Posterior cingulate gyrus (tissue), 11 donors: ENCODE measurements around the gene MDN1.
"Not testable (repeated sequence)": the region's sequence is repeated elsewhere in the genome, so short reads cannot be mapped to it uniquely, and the experiment has no call there.

Experiments used
- DNase-seq, 10 donors: peaks; one replicate each; pipeline versions ENCODE4 v3.0.0 to v3.0.0-alpha.2; 2020 to 2021; ENCODE audit warnings: mixed read lengths in 3 of 10
- intact Hi-C: fragments of 100-400 bp; cut with DNase I; formaldehyde crosslinking; loops from one replicate; pipeline ENCODE4 v1.15.1; 2023

The MDN1 gene

DNA sequence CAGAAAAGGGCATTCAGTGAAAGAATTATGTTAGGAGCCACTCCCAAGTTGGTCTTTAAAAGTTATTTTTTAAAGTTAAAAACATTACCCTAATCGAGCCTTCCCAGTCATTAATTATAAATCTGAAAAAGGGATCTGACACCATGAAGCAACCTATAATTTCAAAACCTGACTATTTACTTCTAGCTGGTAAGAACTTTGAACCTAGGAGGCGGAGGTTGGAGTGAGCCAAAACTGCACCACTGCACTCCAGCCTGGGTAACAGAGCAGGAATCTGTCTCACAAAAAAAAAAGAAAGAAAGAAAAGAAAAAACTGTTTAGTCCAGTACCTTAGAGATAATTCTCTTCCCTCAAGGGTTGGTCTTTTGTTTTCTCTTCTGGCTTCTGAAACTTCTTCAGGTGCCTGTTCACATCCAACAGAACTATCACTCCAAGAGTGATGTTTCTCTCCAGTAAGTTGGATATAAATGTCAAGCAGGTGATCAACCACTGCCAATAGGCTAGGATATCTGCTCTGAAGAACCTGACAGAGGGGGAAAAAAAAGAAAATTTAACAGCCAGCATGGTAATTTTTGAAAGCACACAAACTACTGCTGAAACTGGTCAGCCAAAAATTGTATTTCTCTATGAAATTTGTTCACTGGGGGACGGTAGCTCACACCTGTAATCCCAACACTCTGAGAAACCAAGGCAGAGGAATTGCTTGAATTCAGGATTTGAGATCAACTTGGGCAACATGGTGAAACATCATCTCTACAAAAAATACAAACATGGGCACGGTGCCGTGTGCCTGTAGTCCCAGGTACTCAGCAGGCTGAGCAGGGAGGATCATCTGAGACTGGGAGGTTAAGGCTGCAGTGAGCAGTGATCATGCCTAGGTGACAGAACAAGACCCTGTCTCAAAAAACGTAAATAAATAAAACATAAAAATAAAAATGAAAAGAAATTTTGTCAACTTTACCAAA is 38.2 kb downstream of the MDN1 start:
- intact Hi-C loops: no loop called here
- no peak for DNase-seq

DNA sequence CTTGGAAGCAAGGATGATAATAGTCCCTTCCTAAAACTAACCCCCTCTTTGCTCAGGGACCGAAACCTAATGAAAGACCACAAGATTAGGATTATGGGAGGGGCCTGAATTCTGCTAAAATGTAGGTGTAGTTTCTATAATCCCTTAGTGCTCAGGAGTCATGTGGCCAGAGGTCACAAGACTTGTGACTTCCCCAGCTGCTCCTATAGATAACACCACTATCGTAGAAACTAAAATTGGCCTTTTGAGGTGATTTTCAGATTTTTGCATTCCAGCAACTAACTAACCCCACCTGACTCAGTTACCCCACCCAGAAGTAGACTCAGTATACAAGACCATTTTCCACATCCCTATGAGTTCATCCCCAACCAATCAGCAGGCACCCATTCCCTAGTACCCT is 42.1 kb downstream of the MDN1 start:
- no peak for DNase-seq
- intact Hi-C loops: no loop called here

DNA sequence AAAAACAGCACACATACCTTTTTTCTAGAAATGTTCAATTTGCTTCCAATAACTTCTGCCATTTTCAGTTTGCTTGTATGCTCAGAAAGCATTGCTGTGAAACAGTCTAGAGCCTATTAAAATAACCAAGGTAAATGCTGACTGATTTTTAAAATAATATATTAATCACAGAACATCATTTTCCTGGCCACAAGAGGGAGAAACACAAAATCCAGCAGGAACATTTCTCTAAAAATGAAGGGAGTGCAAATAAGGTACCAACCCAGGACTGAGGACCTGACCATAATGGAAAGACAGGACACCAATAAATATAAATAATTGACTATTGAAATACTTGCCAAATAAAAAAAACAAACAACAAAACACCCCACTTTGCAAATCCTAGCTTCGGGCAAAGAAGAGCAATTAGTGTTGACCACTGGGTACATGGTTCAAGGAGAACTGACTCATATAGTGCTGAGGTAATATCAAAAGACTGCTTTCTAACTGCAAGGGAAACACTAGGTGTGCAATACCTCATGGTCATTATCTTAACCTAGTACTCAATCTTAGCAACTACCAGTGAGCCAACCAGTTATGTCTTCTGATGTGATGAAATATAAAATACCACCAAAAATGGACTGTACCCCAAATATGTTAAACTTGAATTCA is 42.9 kb downstream of the MDN1 start:
- no peak for DNase-seq
- intact Hi-C loops: no loop called here

DNA sequence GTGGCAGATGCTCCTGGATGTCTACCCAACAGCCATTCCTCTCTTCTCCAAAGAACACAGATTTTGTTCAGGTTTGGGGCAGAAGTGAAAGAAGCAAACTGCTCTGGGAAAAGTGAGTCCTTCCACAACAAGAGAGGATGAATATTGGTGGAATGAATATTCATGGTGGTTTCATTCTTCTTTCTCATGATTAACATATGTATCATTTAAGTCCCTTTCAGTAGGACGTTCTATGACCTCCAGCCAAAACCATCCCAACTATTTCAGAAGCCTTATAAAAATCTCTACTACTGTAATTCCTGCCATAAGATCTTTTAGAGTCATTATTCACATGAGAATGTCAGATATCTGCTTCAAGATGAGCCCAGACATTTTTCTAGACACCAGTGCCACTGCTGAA is 44.4 kb downstream of the MDN1 start:
- DNase-seq: no peak
- intact Hi-C loops: no loop called here

DNA sequence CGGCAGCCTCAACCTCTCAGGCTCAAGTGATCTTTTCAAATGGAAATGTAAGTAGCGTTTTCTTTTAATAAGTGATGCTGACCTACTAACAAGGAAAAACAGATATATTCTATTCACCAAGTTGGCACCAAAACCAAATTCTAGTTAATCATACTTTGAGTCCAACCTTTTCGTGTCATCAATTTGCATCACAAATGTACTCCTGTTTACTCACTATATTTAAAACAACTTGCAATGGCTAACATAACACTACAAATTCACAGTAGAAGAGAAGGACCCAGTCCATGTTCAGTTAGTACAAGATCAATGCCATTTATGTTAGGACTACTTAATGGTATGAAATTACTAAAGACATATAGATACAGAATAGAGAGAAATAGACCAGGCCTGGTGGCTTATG is 50.0 kb downstream of the MDN1 start:
- DNase-seq: no peak
- intact Hi-C loops: no loop called here

DNA sequence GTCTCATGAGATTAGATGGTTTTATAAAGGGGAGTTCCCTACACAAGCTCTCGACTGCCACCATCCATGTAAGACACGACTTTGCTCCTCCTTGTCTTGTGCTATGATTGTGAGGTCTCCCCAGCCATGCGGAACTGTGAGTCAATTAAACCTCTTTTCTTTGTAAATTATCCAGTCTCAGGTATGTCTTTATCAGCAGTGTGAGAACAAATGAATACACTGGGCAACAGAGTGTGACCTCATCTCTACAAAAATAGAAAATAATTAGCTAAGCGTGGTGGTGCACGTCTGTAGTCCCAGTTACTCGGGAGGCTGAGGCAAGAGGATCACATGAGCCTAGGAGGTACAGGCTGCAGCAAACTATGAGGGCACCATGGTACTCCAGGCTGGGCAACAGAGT is 51.3 kb downstream of the MDN1 start:
- intact Hi-C loops: no loop called here

DNA sequence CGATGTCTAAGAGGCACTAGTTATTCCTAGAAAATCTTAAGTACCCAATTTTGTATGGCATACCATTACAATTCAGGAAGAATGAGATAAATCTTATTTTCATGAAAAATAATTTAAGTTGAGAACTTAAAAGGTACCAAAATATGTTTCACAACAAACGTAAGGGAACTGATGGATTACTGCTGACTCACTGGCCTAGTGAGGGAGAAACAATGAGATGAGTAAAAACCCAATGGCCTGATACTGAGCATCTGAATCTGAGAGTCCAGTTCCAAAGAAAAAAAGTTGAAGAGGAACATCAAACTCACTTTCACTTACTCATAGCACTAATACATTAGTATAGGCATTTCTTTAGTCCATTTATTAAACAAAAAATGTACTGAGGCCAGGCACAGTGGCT is 56.0 kb downstream of the MDN1 start:
- no peak for DNase-seq
- intact Hi-C loops: no loop called here

More for the DNA sequence above, 51.3 kb downstream of the MDN1 start:
- no peak for DNase-seq

DNA sequence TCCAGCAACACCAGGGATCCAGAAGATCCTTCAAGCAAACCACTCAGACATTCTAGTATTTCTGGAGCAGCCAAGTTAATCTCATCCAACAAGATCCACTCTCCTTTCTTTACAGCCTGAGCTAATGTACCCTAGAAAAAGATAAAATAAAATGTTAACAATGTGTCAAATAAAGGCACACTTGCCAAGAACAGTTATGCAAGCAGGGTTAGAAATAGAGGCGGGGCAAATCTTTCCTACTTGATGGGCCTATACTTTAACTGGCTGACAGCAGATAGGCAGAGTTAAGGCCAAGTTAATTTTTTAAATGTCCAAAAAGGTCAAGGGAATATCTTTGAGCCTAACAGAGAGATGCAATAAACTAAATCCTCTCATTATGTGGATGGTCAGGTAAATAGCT is 60.8 kb downstream of the MDN1 start:
- intact Hi-C loops: no loop called here
- no peak for DNase-seq

DNA sequence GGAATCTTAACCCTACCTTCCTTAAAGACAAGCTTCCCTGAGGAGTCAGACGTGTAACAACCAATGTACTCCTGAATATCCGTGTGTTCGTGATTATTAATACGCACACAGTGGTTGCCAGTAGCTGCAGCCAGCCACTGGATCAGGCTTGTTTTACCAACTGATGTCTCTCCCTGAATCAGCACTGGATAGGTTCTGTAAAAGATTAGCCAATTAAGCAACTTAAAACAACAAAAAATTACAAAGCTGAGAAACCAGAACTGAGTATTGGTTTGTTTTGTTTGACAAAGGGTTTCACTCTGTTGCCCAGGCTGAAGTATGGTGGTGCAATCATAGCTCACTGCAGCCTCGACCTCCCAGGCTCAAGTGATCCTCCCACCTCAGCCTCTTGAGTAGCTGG is 69.3 kb downstream of the MDN1 start:
- intact Hi-C loops: no loop called here

DNA sequence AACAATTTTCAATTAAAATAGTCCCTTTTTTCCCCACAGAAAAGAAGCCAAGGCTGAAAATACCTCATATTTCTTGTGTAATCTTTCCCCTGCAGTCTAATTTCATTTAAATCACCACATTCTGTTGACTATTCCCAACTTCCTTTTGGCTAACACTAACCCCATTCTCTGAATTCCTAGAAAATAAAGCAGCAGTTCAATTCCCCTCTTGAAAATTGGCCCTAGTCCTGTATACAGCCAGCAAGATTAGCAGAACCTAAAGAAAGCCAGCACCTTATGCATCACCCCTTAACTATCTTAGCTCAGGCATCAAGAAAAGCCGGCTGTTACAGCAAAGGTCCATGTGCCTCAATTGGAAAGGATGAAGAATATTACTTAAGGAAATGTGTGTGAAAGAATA is 69.7 kb downstream of the MDN1 start:
- no peak for DNase-seq
- intact Hi-C loops: no loop called here

More for the DNA sequence above, 69.3 kb downstream of the MDN1 start:
- no peak for DNase-seq

DNA sequence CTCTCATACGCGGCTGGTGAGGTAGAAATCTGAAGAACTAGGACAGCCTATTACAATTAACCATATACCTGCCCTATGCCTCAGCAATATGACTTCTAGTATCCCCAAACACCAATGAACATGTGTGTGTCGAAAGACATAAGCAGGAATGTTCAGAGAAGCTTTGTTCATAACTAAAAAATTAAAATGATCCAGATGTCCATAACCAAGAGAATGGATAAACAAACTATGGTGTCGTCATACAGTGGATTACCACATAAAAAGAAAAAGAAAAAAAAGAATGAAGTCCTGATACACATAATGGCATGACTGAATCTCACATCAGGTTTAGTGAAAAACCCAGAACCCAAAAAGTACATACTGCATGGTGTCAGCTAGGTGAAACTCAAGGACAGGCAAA is 73.9 kb downstream of the MDN1 start:
- intact Hi-C loops: no loop called here
- DNase-seq: no peak

DNA sequence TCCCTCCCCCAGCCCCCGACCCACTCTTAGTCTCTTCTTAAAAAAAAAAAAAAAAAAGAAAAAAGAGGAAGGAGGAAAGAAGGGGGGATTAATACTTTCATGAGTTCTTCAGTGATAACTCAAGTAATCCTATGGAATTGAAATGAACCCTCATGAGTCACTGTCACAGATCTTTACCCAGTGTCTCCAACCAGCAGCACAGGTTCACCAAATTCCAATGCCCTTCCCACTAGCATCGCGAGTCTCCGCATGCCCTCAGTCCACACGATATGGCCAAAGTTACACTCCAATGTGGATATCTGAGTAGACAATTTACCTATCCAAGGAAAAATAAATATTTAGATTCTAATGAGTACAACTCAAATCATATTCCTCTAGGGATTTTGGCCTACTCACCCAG is 74.5 kb downstream of the MDN1 start:
- intact Hi-C loops: no loop called here
- DNase-seq: no peak

DNA sequence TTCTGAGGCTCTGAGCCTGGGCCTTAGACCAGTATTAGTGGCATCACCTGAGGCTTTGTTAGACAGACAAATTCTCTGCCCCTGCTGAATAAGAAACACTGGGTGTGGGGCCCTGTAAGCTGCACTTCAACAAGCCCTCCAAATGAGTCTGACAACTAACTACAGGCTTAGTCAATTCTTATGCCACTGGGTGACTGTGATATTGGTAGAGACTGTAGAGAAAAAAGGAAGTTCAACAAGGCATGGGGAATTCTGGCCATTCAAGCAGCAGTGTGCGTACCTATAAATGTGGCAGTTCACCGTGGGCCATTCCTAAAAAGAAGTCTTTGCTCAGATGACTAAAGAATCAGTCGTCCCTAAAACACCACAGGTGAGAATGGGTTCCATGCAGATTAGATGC is 82.7 kb downstream of the MDN1 start:
- intact Hi-C loops: no loop called here
- DNase-seq: no peak

DNA sequence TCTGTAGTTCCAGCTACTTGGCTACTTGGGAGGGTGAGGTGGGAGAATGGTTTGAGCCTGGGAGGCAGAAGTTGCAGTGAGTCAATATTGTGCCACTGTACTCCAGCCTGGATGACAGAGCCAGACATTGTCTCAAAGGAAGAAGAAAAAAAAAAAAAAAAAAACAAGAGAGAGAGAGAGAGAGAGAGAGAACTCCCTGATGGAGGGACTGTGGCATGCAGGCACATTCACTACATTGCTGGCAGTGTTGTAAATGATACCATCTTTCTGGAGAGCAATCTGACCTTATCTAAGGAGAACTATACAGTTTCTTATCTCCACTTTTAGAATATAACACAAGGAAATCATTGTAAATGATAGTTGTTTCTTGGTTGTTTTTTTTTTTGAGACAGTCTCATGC is 85.1 kb downstream of the MDN1 start:
- intact Hi-C loops: no loop called here

DNA sequence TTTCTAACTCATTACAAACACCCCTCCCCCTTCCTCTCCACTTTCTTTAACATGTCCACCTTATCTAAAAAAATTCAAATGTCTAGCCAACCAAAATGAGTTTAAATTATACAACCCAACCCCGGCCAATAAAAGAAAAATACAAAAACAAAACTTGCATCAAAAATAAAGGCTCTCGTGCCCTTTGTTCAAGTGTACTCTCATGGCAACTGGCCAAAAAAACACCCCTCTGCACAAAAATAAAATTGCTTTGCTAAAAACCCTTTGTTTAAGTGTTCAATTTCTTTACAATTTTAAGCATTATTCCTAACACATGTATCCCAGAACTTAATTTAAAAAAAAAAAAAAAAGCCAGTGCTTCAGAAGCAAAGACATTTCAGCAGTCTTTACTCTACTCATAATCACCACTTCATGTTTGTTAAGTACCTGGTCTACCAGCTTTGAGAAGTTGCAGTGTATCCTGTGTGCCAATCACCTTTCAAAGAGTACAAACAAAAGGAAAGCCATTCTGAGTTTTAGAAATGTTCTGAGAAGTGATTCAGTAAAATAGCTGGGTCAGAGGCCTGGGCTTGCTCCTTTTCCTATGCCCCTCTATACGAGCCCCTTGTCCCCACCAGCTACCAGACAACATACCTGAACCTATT is 87.5 kb downstream of the MDN1 start:
- intact Hi-C loops: no loop called here
- DNase-seq: no peak

More for the DNA sequence above, 85.1 kb downstream of the MDN1 start:
- DNase-seq: no peak

DNA sequence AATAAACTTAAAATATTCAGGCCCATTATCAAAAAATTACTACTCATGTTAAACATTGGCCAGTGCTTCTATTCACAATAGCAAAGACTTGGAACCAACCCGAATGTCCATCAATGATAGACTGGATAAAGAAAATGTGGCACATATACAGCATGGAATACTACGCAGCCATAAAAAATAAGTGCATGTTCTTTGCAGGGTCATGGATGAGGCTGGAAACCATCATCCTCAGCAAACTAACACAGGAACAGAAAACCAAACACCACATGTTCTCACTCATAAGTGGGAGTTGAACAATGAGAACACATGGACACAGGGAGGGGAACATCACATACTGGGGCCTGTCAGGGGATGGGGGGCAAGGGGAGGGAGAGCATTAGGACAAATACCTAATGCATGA is 88.3 kb downstream of the MDN1 start:
- DNase-seq, intact Hi-C loops: not testable (repeated sequence)

DNA sequence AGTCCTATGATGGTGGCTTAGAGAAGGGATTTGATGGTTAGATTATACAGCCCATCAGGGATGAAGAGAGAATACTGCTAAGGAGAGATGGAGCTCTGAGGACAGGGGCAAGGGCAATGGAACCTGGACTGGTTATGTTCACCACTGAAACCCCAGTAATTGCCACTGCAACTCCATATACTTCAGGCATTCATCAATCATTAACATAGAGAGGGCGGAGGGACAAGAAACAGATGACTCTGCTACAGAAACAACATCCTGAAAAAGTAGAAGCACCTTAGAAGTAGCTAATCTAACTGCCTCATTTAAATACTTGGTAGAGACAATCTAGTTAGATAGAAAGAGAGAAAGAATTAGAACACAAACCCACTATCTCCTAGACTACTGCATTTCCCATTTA is 89.8 kb downstream of the MDN1 start:
- intact Hi-C loops: no loop called here
- DNase-seq: no peak

DNA sequence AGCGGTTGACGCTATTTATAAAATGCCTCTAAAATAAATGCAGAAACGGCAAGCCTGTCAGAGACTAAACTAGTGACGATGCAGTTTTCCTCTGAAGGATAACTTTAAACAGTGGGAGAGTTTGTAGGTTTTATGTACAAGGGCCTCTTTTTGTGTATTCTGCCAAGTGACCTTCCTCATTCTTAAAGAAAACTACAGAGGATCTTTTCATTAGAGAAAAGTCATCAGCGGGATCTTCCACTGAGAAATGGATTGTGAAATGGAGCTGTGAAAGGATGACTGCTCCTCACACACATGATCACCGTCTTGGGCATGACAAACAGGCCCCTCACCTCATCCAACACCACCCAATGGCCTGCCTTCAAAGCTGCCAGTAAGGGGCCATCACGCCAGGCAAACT is 92.1 kb downstream of the MDN1 start:
- DNase-seq: no peak
- intact Hi-C loops: no loop called here

DNA sequence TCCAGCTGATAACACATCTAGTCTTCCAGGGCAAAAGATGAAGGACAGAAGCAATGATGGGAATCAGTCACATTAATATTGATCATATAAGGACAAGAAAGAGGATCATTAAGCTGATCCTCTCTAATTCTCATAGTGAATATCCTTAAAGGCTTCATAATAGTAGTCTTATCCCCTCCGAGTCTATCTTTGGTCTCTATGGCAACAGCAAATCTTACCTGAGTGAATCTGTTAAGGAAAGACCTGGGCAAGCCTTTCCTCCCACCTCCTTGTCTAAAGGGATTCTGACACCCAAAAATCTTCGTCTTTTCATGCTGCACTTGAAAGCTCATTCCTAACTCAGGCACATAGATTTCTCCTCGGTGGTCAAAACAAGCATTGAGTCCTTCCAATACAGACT is 94.6 kb downstream of the MDN1 start:
- intact Hi-C loops: no loop called here

DNA sequence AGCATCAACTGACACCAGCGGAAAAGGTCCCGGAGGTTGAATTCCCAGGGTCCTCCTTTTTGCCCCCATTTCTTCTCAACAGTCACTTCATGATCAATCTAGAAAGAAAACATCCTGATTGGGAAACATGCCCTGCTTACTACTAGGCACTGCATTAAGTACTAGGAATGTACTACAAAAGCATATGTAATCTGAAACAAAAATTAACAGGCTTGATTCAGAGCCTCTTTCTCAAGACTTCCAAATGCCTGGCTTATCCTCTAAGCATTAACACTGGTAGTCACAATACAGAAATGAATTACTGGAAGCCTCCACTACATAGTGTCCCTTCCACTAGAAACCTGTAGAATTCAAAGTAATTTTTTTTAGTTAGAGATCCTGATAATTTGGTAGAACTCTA is 96.5 kb downstream of the MDN1 start:
- no peak for DNase-seq
- intact Hi-C loops: no loop called here

More for the DNA sequence above, 94.6 kb downstream of the MDN1 start:
- no peak for DNase-seq

DNA sequence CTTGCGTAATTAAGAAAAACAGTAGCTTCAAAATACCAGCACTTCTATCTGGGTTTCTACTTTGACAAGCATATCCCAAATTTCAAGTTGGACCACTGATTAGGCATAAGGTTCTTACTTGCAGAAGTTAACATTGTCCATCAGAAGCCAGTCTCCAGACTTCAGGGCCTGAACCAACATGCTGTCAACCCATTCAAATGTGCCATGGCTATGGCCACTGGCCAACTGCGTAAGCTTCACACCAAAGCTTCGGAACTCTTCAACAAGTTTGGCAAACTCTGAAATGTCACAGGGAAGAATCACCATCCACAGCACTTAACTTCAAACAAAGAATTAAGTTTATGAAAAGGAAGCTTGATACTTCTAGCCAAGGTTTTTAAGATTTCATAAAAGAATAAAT is 103.1 kb downstream of the MDN1 start:
- DNase-seq: no peak
- intact Hi-C loops: no loop called here

DNA sequence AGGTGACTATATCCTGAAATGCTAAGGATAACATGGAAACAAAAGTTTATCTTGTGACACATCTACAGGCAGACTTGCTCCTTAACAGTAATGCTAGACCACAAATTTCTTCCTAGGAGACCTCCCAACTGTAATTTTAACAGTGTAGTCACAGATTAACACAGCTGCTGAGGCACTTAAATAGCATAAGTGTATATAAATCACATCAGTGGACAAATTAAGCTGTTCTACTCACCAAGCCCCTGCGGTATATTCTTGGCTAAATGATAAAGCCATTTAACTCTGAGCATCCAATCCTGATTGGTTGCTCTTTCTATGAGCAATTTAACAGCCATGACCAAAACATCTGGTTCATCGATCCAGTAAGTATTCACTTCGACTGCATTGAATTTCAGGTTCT is 107.8 kb downstream of the MDN1 start:
- intact Hi-C loops: no loop called here
- DNase-seq: no peak
